Stimulated activated naive B cell treated with anti-CD40 and anti-IgM and Interleukin-4, amounts not matched to agents 10 μg/mL and 1 μg/mL and 100 μg/mL, for 72 hours (primary cell): ENCODE data around the gene MISP3.
"Not testable (repeated sequence)": the region's sequence is repeated elsewhere in the genome, so short reads cannot be mapped to it uniquely, and the experiment has no call there.

Experiments
- ATAC-seq, 2 donors: fragments of 150-1000 bp; cut with Tn5 transposase; replicated peaks; 2 replicates each; pipeline ENCODE4 v1.10.0; 2021; ENCODE audit warnings: moderate library complexity in 1 of 2
- DNase-seq: peaks from one replicate; pipeline ENCODE4 v3.0.0; 2021
- H3K27ac Mint-ChIP-seq: one replicate; pipeline ENCODE4 v1.8.0; 2022; ENCODE audit warnings: mild to moderate bottlenecking, mixed read lengths
- H3K27me3 Mint-ChIP-seq, 2 donors: one replicate each; pipeline ENCODE4 v1.8.0; 2022; ENCODE audit warnings: mixed read lengths in 2 of 2
- H3K36me3 Mint-ChIP-seq, 2 donors: one replicate each; pipeline ENCODE4 v1.8.0; 2022; ENCODE audit warnings: mixed read lengths in 2 of 2, mild to moderate bottlenecking in 1 of 2
- H3K4me1 Mint-ChIP-seq, 2 donors: one replicate each; pipeline ENCODE4 v1.8.0; 2022; ENCODE audit warnings: mixed read lengths in 2 of 2, mild to moderate bottlenecking in 1 of 2
- H3K4me3 Mint-ChIP-seq, 2 donors: one replicate each; pipeline ENCODE4 v1.8.0; 2022; ENCODE audit warnings: mild to moderate bottlenecking in 2 of 2, mixed read lengths in 2 of 2, moderate library complexity in 1 of 2
- H3K9me3 Mint-ChIP-seq, 2 donors: one replicate each; pipeline ENCODE4 v1.8.0; 2022; ENCODE audit warnings: mixed read lengths in 2 of 2, mild to moderate bottlenecking in 1 of 2

MISP3 gene

DNA sequence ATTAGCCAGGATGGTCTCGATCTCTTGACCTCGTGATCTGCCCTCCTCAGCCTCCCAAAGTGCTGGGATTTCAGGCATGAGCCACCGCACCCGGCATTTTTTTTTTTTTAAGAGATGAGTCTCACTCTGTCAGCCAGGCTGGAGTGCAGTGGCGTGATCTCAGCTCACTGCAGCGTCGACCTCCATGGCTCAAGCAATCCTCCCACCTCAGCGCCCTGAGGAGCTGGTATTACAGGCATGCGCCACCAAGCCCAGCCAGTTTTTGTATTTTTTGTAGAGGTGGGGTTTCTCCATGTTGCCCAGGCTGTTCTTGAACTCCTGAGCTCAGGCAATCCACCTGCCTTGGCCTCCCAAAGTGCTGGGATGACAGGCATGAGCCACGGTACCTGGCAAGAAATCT lies 24.7 kb upstream of the MISP3 start:
- not testable (repeated sequence) for H3K27me3 Mint-ChIP-seq, H3K9me3 Mint-ChIP-seq, ATAC-seq, H3K27ac Mint-ChIP-seq, H3K4me3 Mint-ChIP-seq, DNase-seq
- Mint-ChIP-seq H3K36me3 (peaks cover 38 to 54% of the 10 kb centered on the region in 2 donors), H3K4me1 (peaks cover 3 to 15% of the 10 kb centered on the region in 2 donors)

DNA sequence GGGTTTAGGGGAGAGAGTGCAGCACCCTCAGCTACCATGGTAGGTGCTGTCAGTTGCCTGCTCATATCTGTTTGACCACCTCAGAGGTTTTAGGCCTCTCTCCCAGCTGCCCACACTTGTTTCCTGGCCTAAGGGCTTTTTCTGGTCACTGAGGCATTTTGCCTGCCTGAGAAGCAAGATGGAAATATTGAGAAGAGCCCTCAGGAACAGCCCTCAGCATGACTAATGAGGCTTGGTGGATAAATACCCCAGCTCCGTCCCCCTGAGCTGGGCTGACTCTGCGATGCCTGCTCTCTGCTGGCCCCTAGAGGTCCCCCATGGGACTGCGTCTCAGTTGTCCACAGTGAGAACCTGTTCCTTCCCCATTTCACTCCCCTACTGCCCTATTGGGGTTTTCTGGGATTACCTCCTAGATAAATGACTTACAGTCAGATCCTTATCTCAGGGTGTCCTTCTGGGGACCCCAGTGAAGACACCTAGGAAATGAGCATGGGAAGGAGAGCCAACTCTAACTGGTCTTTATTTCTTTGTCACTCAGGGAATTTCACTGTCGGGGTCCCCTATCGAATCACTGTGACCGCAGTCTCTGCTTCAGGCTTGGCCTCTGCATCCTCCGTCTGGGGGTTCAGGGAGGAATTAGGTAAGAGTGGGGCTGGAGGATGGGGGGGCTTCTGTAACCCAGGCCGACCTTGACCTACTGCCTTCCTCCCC lies 24.0 kb upstream of the MISP3 start:
- ATAC-seq (peak; percentile 79 to 82), DNase-seq (peak; percentile 33)
- peaks cover 35 to 54% of the 10 kb centered on the region in 2 donors for H3K36me3 Mint-ChIP-seq
- H3K27ac Mint-ChIP-seq = peak overlapping the region; percentile 56
- H3K9me3 Mint-ChIP-seq = peaks cover 2 to 3% of the 10 kb centered on the region in 2 donors
- H3K4me3 Mint-ChIP-seq = no peak overlapping the region
- H3K4me1 Mint-ChIP-seq = peaks cover 0 to 12% of the 10 kb centered on the region in 2 donors
- H3K27me3 Mint-ChIP-seq = no peaks in the 10 kb centered on the region

DNA sequence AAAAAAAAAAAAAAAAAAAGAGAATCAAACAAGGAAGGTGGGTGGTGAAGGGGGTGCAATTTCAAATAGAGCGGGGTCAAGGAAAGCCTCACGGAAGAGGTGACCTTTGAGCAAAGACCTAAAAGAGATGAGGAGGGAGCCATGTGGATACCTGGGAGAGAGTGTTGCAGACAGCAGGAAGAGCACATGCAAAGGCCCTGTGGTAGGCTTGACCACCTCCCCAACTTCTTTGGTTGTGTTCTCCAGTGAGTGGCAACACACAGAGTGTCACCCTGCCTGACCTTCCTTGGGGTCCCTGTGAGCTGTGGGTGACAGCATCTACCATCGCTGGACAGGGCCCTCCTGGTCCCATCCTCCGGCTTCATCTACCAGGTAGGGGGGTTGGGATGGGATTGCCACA lies 22.1 kb upstream of the MISP3 start:
- H3K27me3 Mint-ChIP-seq = peaks cover 0 to 10% of the 10 kb centered on the region in 2 donors
- H3K4me1 Mint-ChIP-seq = peaks cover 0 to 12% of the 10 kb centered on the region in 2 donors
- DNase-seq = no peak
- peaks cover 2 to 3% of the 10 kb centered on the region in 2 donors for H3K9me3 Mint-ChIP-seq
- ATAC-seq = no peak
- no peak overlapping the region for H3K27ac Mint-ChIP-seq
- H3K36me3 Mint-ChIP-seq = peaks cover 35 to 61% of the 10 kb centered on the region in 2 donors
- no peak overlapping the region for H3K4me3 Mint-ChIP-seq

DNA sequence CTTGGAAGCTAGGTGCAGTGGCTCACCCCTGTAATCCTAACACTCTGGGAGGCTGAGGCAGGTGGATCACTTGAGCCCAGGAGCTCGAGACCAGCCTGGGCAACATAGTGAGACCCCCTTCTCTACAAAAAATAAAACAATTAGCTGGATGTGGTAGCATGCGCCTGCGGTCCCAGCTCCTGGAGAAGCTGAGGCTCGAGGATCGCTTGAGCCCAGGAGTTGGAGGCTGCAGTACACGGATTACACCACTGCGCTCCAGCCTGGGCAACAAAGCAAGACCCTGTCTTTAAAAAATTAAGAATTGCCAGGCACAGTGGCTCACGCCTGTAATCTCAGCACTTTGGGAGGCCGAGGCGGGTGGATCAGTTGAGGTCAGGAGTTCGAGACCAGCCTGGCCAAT lies 21.6 kb upstream of the MISP3 start:
- ATAC-seq, DNase-seq, H3K9me3 Mint-ChIP-seq, H3K4me3 Mint-ChIP-seq, H3K27ac Mint-ChIP-seq: not testable (repeated sequence)
- H3K36me3 Mint-ChIP-seq = peaks cover 33 to 56% of the 10 kb centered on the region in 2 donors
- peaks cover 0 to 11% of the 10 kb centered on the region in 2 donors for H3K27me3 Mint-ChIP-seq
- peaks cover 0 to 11% of the 10 kb centered on the region in 2 donors for H3K4me1 Mint-ChIP-seq

DNA sequence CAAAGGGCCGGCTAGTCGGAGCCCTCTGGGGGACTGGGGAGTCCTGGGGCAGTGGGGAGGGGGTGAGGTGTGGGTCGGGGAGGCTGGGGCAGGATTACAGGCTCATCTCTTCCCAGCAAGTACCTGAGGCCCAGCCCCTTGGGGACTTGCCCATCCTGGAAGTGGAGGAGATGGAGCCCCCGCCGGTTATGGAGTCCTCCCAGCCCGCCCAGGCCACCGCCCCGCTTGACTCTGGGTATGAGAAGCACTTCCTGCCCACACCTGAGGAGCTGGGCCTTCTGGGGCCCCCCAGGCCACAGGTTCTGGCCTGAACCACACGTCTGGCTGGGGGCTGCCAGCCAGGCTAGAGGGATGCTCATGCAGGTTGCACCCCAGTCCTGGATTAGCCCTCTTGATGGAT lies 20.6 kb upstream of the MISP3 start:
- Mint-ChIP-seq H3K27ac (peak overlapping the region; percentile 63), H3K4me1 (peaks cover 0 to 5% of the 10 kb centered on the region in 2 donors), H3K27me3 (peaks cover 3 to 19% of the 10 kb centered on the region in 2 donors), H3K9me3 (peaks cover 2 to 3% of the 10 kb centered on the region in 2 donors), H3K36me3 (peaks cover 28 to 50% of the 10 kb centered on the region in 2 donors), H3K4me3 (no peak overlapping the region)
- no peak for ATAC-seq
- DNase-seq = no peak

DNA sequence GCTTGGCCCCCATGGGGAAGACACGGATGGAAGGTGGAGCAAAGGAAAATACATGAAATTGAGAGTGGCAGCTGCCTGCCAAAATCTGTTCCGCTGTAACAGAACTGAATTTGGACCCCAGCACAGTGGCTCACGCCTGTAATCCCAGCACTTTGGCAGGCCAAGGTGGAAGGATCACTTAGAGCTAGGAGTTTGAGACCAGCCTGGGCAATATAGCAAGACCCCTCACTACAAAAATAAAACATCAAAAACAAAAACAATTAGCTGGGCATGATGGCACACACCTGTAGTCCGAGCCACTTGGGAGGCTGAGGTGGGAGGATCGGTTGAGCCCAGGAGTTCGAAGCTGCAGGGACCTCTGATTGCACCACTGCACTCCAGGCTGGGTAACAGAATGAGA lies 20.1 kb upstream of the MISP3 start:
- ATAC-seq (no peak), DNase-seq (no peak)
- Mint-ChIP-seq H3K9me3 (peaks cover 2 to 3% of the 10 kb centered on the region in 2 donors), H3K36me3 (peaks cover 28 to 50% of the 10 kb centered on the region in 2 donors), H3K27me3 (peaks cover 5 to 24% of the 10 kb centered on the region in 2 donors), H3K4me3 (no peak overlapping the region), H3K4me1 (peaks cover 0 to 5% of the 10 kb centered on the region in 2 donors), H3K27ac (peak overlapping the region; percentile 63)

DNA sequence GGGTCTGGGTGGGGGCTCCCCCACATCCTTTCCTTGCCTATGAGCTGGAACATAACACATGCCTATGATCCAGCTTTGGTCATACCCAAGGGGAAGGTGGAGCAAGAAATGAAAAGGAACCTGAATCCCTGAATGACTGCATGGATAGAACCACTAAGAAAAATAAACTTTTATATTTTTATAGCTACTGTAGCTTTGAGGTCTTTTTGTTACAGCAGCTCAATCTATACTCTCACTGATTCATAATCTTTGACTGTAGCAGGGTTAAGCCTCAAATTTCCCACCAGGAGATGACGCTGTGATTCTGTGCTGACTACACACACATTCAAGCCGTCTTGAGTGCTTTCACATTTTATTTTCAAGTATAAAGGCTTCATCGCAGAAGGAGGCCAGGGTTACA lies 19.6 kb upstream of the MISP3 start:
- H3K27ac Mint-ChIP-seq = no peak overlapping the region
- DNase-seq (no peak), ATAC-seq (no peak)
- peaks cover 10 to 29% of the 10 kb centered on the region in 2 donors for H3K27me3 Mint-ChIP-seq
- H3K36me3 Mint-ChIP-seq = peaks cover 28 to 50% of the 10 kb centered on the region in 2 donors
- no peak overlapping the region for H3K4me3 Mint-ChIP-seq
- H3K4me1 Mint-ChIP-seq = peaks cover 2 to 10% of the 10 kb centered on the region in 2 donors
- peaks cover 2 to 3% of the 10 kb centered on the region in 2 donors for H3K9me3 Mint-ChIP-seq

- H3K27ac Mint-ChIP-seq = no peak overlapping the region
- ATAC-seq = no peak
- peaks cover 24 to 46% of the 10 kb centered on the region in 2 donors for H3K36me3 Mint-ChIP-seq
- peaks cover 15 to 34% of the 10 kb centered on the region in 2 donors for H3K27me3 Mint-ChIP-seq
- peaks cover under 1 to 3% of the 10 kb centered on the region in 2 donors for H3K9me3 Mint-ChIP-seq
- H3K4me1 Mint-ChIP-seq = peaks cover 7 to 12% of the 10 kb centered on the region in 2 donors
- no peak for DNase-seq
- no peak overlapping the region for H3K4me3 Mint-ChIP-seq
These were observed 19.1 kb upstream of the MISP3 start for GRCh38 chr19:14053500-14053899.

DNA sequence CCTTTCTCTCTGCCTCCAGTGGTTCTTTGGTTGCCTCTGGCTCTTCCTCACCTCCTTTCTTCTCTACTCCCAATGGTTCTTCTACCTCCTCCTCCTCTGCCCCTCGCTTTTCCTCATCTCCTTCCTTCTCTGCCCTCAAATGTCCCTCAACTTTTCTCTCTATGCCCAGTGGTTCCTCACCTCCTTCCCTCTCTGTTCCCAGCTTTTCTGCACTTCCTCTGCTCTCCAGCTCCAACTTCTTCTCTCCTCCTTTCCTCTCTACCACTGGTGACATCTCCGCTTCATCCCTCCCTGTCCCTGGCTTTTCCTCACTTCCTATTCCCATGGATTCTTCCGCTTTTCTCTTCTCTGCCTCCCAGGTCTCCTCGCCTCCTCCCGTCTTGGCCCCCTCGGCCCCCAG lies 18.5 kb upstream of the MISP3 start:
- peak overlapping the region; percentile 10 for H3K27ac Mint-ChIP-seq
- no peak overlapping the region for H3K4me3 Mint-ChIP-seq
- peaks cover 21 to 40% of the 10 kb centered on the region in 2 donors for H3K27me3 Mint-ChIP-seq
- DNase-seq (no peak), ATAC-seq (no peak)
- H3K4me1 Mint-ChIP-seq = peaks cover 12 to 16% of the 10 kb centered on the region in 2 donors
- peaks cover 0 to 3% of the 10 kb centered on the region in 2 donors for H3K9me3 Mint-ChIP-seq
- peaks cover 22 to 40% of the 10 kb centered on the region in 2 donors for H3K36me3 Mint-ChIP-seq

DNA sequence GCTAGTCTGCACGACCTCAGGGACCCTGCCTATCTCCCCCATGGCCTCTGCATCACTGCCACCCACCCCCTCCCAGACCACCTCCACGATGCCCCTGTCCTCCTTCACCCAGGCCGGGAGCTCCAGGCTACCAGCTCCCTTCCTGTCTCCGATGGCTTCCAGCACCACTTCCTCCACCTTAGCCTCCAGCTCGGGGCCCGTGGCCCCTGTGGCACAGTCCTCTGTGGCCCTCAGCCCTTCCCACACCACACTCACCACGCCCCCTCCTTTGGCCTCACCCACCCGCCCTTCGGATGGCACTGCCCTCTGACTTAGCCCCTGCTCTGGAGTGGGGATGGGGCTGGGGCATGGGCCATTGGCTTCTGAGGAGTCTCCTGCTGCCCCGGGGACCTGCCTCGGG lies 17.9 kb upstream of the MISP3 start:
- peaks cover 15 to 16% of the 10 kb centered on the region in 2 donors for H3K4me1 Mint-ChIP-seq
- peaks cover 0 to 3% of the 10 kb centered on the region in 2 donors for H3K9me3 Mint-ChIP-seq
- DNase-seq = no peak
- H3K27me3 Mint-ChIP-seq = peaks cover 26 to 46% of the 10 kb centered on the region in 2 donors
- peaks cover 22 to 40% of the 10 kb centered on the region in 2 donors for H3K36me3 Mint-ChIP-seq
- no peak overlapping the region for H3K27ac Mint-ChIP-seq
- H3K4me3 Mint-ChIP-seq = no peak overlapping the region
- peak in 1 of 2 donors; percentile 12 for ATAC-seq

DNA sequence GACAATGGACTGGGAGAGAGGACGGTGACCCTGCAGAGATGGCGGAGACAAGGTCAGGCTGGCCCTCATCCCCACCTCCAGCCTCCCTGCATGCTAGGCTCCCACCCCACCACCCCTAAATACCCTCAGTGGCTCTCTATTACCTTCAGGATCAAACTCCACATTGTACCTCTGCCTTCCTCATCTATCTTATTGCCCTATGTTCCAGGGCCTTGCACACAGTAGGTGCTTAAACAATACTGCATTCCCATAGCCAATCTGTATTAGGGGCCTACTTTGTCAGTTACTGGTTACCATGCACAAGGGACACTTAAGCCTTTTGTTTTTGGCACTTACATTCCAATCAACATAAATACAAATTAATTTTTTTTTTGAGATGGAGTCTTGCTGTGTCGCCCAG lies 17.2 kb upstream of the MISP3 start:
- ATAC-seq (no peak), DNase-seq (no peak)
- Mint-ChIP-seq H3K4me1 (peaks cover 16 to 18% of the 10 kb centered on the region in 2 donors), H3K9me3 (peaks cover 0 to 3% of the 10 kb centered on the region in 2 donors), H3K27ac (no peak overlapping the region), H3K4me3 (no peak overlapping the region), H3K36me3 (peaks cover 20 to 33% of the 10 kb centered on the region in 2 donors), H3K27me3 (peaks cover 33 to 52% of the 10 kb centered on the region in 2 donors)

- no peak overlapping the region for H3K4me3 Mint-ChIP-seq
- DNase-seq = no peak
- no peak overlapping the region for H3K27ac Mint-ChIP-seq
- ATAC-seq = no peak
- peaks cover 35 to 59% of the 10 kb centered on the region in 2 donors for H3K27me3 Mint-ChIP-seq
- peaks cover 16 to 18% of the 10 kb centered on the region in 2 donors for H3K4me1 Mint-ChIP-seq
- peaks cover 14 to 26% of the 10 kb centered on the region in 2 donors for H3K36me3 Mint-ChIP-seq
- peaks cover 0 to 3% of the 10 kb centered on the region in 2 donors for H3K9me3 Mint-ChIP-seq
These were observed 16.4 kb upstream of the MISP3 start for GRCh38 chr19:14056069-14056666.

DNA sequence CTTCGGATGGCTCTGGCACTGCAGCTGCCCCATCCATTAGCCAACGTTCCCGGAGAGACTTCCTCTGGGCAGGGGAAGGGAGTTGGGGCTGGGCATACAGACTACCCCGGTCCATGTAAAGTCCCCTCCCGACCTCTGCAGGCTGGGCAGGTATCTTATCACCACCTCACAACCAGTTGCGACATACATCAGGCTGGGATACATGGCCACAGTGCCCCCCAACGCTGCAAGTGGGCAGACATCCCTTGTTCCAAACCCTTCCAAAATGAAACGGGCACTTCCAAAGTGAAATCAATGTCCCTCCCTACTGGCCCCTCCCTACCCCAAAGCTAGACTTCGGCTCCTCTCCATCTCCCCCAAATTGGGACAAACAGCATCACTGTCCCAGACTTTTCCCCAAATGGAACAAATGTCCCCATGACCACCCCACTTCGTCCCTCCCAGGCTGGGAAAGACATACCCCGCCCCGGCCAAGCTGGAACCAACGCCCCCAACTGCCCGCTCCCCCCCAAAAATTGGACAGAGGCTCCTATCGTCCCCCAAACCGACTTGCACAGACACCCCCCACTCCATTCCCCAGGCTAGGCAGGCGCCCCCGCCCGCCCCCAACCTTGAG lies 15.7 kb upstream of the MISP3 start:
- peaks cover 16 to 18% of the 10 kb centered on the region in 2 donors for H3K4me1 Mint-ChIP-seq
- H3K27ac Mint-ChIP-seq = no peak overlapping the region
- H3K9me3 Mint-ChIP-seq = peaks cover 0 to 3% of the 10 kb centered on the region in 2 donors
- peaks cover 10 to 21% of the 10 kb centered on the region in 2 donors for H3K36me3 Mint-ChIP-seq
- no peak for DNase-seq
- peaks cover 38 to 64% of the 10 kb centered on the region in 2 donors for H3K27me3 Mint-ChIP-seq
- no peak for ATAC-seq
- H3K4me3 Mint-ChIP-seq = peak overlapping the region in 1 of 2 donors; percentile 35
